NOMO-1 treated with DMSO at 0.1 percent for 48 hours (cell line): ENCODE results near the gene KRTAP1-4.
"Not testable (repeated sequence)": the region's sequence is repeated elsewhere in the genome, so short reads cannot be mapped to it uniquely, and the experiment has no call there.

ENCODE experiments used
- DNase-seq: peaks from one replicate; lab custom pipeline; 2025; ENCODE audit not compliant: unreplicated experiment; lab: John Stamatoyannopoulos, UW

The KRTAP1-4 gene

DNA sequence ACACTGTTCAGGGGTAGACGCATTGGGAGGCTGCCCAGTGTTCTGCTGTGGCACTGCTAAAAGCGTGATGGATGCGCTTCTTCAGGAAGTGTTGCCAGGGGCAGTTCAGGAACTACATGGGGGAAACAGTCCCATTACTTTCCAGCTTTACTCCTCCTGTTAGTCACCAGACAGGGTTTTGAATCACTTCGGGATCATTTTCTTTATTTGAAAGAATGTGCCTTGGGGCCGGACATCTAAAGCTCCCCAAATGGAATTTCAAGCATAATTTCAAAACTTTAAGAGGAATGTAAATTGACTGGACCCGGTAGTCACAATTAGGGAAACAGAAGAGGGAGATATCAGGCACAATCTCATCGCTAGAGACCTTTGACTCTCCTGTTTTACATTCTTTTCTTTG, 18.4 kb upstream of the KRTAP1-4 start:
- no peak for DNase-seq

DNA sequence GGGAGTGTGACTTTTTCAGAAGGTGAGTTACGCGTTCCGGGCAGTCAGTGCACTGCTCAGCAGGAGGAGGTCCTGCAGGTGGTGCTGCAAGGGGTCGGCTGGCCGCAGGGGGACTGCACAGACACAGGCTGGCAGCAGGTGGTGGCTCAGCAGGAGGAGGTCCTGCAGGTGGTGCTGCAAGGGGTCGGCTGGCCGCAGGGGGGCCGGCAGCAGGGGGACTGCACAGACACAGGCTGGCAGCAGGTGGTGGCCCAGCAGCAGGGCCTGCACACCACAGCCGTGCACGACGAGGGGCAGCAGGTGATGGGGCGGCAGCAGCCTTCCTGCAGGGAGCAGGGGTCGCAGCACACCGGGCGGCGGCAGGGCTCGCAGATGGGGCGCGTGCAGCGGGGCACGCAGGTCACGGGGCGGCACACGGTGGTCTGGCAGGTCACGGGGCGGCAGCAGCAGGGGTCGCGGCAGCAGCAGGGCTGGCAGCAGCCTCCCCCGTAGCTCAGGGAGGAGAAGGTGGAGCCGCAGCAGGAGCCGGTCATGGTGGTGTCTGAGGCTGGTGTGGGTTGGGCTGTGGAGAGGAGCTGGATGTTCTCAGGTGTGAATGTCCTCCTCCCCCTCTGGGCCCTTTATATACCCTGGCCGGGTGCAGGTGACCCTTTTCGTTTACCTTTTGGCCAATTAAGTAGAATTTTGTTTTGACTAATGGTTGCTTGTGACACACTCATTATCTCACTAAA, 16.9 kb upstream of the KRTAP1-4 start, which contains the start of gene KRTAP2-1:
Gene KRTAP2-1, minus strand, starts transcription at position 582 of the 731 bp plus-strand sequence. Its CDS starts 49 bp downstream, at position 533.
- not testable (repeated sequence) for DNase-seq

DNA sequence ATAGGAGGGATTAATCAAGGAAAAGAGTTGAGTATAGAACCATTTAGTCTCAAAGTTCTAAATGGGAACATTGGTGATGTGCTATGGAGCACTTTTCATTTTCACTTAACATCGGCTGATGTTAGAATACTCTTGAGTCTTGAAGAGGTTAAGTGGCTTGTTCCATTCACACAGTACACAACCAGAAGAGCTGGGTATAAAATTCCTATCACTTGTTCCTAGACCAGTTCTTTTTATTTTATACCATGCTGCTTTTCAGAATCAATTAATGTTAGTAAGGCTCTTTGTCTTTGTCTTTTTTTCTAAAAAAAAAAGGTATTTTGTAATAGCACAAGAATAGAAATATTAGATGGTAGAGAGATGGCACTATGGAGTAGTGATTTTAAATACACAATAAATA, 13.0 kb upstream of the KRTAP1-4 start:
- no peak for DNase-seq

GRCh38 chr17:41040783-41041571, 11.0 kb upstream of the KRTAP1-4 start, which contains the start of gene KRTAP1-1:
Gene KRTAP1-1, minus strand, starts transcription at chr17:41041450. Its CDS starts 53 bp downstream, at chr17:41041397.
- not testable (repeated sequence) for DNase-seq

DNA sequence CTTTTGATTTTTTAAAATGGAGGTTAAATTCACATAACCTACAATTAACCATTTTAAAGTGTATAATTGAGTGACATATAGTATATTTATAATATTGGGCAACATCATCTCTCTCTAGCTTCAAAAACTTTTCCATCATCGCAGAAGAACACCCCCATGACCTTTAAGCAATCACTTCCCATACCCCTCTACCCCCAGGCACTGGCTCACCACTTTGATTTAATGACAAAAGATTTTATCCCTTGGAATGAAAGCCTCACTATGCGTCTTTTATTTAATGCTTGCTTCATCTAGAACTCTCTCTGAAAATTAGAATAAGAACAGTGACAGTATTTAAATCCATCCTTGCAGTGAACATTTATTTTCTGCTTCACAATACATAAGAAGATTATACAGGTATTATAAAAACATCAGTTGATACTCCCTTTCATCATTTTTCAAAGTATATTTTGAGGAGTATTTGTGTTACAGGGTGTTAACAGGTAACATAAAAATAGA, 7.9 kb upstream of the KRTAP1-4 start:
- DNase-seq: no peak

- not testable (repeated sequence) for DNase-seq
Measured at GRCh38 chr17:41034346-41034935, 4.4 kb upstream of the KRTAP1-4 start, which contains the start of gene KRTAP1-3. Gene KRTAP1-3, minus strand, starts transcription at chr17:41034874. Its CDS starts 53 bp downstream, at chr17:41034821.

DNA sequence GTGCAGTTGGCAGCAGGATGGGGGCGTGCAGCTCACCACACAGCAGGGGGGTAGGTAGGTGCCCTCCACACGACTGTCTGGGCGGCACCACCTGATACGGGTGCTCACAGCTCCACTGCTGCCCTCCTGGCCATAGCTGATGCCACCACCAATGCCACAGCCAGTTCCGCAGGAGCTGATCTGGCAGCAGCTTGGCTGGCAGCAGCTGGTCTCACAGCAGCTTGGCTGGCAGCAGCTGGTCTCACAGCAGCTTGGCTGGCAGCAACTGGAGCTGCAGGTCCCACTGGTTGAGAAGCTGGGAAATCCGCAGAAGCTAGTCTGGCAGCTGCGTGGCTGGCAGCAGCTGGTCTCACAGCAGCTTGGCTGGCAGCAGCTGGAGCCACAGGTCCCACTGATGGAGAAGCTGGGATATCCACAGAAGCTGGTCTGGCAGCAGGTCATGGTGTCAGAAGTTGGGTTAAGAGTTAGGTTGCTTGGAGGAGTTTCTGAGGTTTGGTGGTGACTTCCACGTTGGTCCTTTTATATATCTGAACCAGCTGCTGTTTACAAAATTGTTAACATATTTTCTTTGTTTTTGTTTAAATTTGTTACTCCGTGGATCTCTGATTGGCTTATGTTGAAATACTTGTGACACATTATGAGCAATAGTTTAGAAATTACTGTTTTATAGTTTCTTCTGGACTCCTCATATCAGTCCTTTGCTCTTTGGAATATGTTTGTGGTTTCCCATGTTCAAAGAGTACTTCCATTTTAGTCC, 3.1 kb downstream of the KRTAP1-4 start, which contains the start of gene KRTAP1-5:
Gene KRTAP1-5, minus strand, starts transcription at position 494 of the 757 bp plus-strand sequence. Its CDS starts 53 bp downstream, at position 441.
- DNase-seq: no peak

GRCh38 chr17:41024697-41025096, 5.3 kb downstream of the KRTAP1-4 start:
- DNase-seq: no peak

- no peak for DNase-seq
Measured at GRCh38 chr17:41020336-41020735, 9.7 kb downstream of the KRTAP1-4 start.

DNA sequence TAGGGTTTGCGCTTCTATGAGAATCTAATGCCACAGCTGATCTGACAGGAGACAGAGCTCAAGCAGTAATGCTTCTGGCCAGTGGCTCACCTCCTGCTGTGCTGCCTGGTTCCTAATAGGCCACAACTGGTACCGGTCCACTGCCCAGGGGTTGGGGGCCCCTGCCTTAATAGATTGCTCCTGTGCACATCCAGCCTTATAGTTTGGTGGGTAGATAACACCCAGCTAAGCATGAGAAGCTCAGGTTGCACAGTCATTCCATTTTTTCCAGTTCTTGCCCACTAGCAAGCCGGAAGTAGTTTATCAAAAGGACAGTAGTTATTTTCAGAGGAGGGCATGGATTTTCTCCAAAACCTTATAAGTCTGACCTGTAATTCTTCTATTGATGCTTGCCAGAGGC, 10.6 kb downstream of the KRTAP1-4 start:
- DNase-seq: no peak

GRCh38 chr17:41018541-41018940, 11.5 kb downstream of the KRTAP1-4 start:
- DNase-seq: no peak

DNA sequence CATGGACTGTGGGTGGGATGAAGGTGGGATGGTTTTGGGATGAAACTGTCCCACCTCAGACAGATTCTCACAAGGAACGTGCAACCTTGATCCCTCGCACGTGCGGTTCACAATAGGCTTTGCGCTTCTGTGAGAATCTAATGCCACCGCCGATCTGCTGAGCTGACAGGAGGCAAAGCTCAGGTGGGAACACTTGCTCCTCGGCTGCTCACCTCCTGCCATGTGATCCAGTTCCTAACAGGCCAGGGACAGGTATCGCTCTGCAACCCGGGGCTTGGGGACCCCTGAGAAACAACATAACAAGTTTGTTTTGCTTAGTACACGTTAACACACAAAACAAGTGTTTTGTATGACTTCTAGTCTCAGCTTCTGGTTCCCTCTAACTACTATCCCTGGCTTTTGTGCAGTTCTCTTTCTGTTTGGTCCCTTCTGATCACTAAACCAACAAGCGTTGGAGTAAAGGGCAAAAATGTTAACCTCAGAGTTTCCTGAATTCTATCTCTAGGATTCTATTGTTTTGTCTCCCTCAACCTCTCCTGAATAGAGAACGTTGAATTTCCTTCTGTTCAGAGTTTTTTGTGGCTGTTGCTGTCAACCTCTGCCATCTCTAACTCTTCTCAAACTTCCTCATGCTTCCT, 13.3 kb downstream of the KRTAP1-4 start:
- DNase-seq: no peak

- no peak for DNase-seq
Measured at GRCh38 chr17:41015454-41015853, 14.5 kb downstream of the KRTAP1-4 start.

DNA sequence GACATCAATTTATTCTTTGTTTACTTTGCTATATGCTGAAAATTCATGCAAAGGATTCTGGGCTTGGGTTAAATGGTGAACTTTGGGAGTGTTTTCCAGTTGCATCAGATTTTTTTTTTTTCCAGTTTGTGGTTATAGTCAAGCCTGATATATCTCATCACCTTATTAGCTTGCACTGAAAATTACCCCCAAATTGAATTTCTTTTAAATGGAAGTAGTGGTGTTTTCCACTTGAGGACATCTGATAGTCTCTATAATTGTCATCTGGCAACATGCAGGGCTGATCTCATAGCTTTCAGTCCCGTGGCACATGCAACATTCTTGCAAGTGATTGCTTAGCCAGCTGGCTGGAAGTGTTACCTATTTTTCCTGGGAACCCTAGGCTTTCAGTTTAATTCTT, 16.4 kb downstream of the KRTAP1-4 start:
- no peak for DNase-seq

- no peak for DNase-seq
Measured at GRCh38 chr17:41013181-41013580, 16.8 kb downstream of the KRTAP1-4 start.

- no peak for DNase-seq
Measured at GRCh38 chr17:41012326-41013120, 17.5 kb downstream of the KRTAP1-4 start.

GRCh38 chr17:41010441-41010840, 19.6 kb downstream of the KRTAP1-4 start:
- no peak for DNase-seq

DNA sequence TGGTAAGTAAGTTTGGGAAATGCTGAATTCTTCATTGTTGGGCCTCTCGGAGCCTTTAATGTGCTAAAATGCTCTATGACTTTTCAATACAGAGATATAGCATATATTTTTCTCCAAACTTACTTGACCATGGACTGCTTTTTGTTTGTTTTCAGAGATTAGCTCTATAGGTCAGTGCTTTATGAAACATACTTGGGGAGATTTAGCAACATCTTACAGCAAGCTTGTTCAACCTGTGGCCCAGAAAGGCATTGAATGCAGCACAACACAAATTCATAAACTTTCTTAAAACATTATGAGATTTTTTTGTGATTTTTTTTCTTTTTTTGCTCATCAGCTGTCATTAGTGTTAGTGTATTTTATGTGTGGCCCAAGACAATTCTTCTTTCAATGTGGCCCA, 20.1 kb downstream of the KRTAP1-4 start:
- DNase-seq: no peak

GRCh38 chr17:41009301-41009760, 20.7 kb downstream of the KRTAP1-4 start:
- DNase-seq: no peak
